PFSK-1 (cell line): ENCODE measurements around the gene MROH2B.
A peak's percentile ranks its signal among the peaks of the same experiment; 100 is the strongest.

Experiments used
- FOXP2 ChIP-seq: optimal IDR thresholded peaks from 2 replicates; pipeline ENCODE3; 2011; ENCODE audit warnings: borderline replicate concordance, control low read depth, inconsistent platforms; ENCODE audit not compliant: insufficient read depth; ENCODE audit errors: extremely low read length, extremely low read depth
- POLR2AphosphoS5 ChIP-seq: IDR thresholded peaks from 2 replicates; pipeline ENCODE4 v1.6.1; 2012; ENCODE audit warnings: low read depth, mild to moderate bottlenecking, control low read depth, low read length, moderate library complexity
- SIN3A ChIP-seq: IDR thresholded peaks from 2 replicates; pipeline ENCODE4 v1.6.1; 2012; ENCODE audit warnings: mild to moderate bottlenecking, low read length, moderate library complexity, borderline replicate concordance; ENCODE audit not compliant: insufficient read depth
- TAF1 ChIP-seq: IDR thresholded peaks from 2 replicates; pipeline ENCODE4 v1.6.1; 2012; ENCODE audit warnings: low read length, control low read depth, borderline replicate concordance; ENCODE audit not compliant: insufficient read depth
- TF ChIP-seq, protein P1 (sequence below), 2 experiments: IDR thresholded peaks; 2 replicates each; pipeline versions ENCODE4 v1.6.1 to v1.8.0; 2011 to 2012; ENCODE audit warnings: low read depth in 2 of 2, low read length in 2 of 2, control low read depth in 1 of 2, inconsistent platforms in 1 of 2, mild to moderate bottlenecking in 1 of 2, moderate library complexity in 1 of 2; ENCODE audit not compliant: insufficient read depth in 1 of 2

The MROH2B gene

DNA sequence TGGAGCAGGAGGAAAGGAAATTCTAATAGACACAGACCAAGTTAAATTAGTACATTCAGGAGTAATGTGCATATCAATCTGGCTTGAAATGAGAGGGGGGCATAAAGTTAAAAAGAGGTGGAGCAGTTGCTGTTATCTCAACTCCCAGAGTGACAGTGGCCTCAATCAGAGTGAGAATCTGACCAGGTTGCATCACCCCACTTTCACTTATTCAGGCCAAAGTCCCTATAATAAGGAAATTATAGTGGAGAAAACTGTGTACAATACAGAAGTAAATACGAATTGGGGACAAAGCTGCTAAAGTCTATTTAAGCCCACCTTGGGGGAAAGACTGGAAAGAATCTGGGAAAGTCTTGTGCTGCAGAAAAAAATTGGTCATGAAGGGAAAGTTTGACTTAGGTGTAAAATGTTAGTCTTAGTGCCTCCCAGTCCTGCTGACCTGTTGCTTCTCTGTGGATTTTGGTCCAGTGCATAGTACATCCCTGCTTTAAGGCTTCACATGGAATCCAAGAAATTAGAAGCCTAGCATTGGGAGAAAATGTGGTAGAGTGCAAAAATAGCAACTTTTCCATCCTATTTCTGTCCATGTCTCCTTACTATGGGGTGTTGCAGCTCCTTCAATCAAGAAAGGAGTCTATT is 27.9 kb downstream of the MROH2B start:
- TF ChIP-seq, protein P1, sequence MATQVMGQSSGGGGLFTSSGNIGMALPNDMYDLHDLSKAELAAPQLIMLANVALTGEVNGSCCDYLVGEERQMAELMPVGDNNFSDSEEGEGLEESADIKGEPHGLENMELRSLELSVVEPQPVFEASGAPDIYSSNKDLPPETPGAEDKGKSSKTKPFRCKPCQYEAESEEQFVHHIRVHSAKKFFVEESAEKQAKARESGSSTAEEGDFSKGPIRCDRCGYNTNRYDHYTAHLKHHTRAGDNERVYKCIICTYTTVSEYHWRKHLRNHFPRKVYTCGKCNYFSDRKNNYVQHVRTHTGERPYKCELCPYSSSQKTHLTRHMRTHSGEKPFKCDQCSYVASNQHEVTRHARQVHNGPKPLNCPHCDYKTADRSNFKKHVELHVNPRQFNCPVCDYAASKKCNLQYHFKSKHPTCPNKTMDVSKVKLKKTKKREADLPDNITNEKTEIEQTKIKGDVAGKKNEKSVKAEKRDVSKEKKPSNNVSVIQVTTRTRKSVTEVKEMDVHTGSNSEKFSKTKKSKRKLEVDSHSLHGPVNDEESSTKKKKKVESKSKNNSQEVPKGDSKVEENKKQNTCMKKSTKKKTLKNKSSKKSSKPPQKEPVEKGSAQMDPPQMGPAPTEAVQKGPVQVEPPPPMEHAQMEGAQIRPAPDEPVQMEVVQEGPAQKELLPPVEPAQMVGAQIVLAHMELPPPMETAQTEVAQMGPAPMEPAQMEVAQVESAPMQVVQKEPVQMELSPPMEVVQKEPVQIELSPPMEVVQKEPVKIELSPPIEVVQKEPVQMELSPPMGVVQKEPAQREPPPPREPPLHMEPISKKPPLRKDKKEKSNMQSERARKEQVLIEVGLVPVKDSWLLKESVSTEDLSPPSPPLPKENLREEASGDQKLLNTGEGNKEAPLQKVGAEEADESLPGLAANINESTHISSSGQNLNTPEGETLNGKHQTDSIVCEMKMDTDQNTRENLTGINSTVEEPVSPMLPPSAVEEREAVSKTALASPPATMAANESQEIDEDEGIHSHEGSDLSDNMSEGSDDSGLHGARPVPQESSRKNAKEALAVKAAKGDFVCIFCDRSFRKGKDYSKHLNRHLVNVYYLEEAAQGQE (IDR thresholded peaks at IDR 0.05; ENCODE audit: insufficient read depth in 1 of 2, low read depth in 2 of 2, low read length in 2 of 2), result no peak
- no peak for TF ChIP-seq TAF1

DNA sequence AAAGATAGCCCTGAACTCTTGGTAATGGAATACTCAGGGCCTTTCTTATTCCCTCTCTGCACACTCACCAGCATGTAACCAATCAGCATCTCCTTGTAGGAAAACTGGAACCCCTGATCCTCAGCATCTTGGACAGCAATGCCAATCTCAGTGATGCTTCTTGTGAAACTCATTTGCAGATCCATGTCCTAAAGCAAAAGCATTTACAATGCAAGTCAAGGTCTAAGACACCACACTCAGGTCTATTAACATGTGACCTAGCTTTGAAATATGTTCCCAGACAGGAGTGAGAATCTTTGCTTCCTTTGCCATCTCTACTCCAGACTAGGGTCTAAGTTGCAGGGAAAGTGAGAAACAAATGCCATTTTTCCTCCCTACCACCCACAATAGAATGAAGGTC is 38.2 kb downstream of the MROH2B start:
- no peak for TF ChIP-seq FOXP2
- TF ChIP-seq SIN3A, result no peak
- no peak for TF ChIP-seq TAF1
- TF ChIP-seq, protein P1 (IDR thresholded peaks at IDR 0.05; ENCODE audit: insufficient read depth in 1 of 2, low read depth in 2 of 2, low read length in 2 of 2), result no peak
- no peak for TF ChIP-seq POLR2AphosphoS5

DNA sequence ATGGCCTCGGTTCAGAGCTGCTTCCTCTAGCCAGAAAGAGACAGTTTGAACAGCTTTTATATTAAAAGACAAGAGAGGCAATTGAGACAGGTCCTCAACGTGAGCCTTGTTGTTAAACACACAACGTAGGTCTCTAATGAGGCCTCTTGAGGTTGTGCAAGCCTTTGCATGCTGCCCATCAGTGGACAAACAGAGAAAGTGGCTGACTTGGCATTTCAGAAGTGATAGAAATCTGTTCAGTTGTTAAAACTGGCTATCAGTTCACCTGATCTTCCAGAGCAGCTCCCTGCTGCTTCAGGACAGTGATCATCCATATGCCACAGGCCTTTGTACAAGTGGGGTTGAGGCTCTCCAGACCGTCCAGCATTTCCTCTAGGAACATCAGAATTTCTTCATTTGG is 58.8 kb downstream of the MROH2B start:
- TF ChIP-seq TAF1 (no peak), SIN3A (no peak), FOXP2 (no peak), POLR2AphosphoS5 (no peak)
- TF ChIP-seq, protein P1 (IDR thresholded peaks at IDR 0.05; ENCODE audit: insufficient read depth in 1 of 2, low read depth in 2 of 2, low read length in 2 of 2), result no peak

DNA sequence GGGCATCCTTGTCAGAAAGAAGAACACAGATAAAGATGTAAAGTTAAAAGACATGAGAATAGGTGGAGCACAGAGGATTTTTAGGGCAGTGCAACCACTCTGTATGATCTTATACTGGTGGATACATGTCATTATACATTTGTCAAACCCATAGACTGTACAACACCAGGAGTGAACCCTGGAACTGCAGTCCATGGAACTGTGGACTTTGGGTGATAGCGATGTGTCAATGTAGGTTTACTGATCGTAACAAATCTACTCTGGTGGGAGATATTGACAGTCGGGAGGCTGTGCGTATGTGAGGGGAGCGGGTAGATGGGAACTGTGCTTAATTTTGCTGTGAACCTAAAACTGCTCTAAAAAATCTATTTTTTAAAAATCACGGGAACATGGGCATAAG is 60.6 kb downstream of the MROH2B start:
- TF ChIP-seq, protein P1 (IDR thresholded peaks at IDR 0.05; ENCODE audit: insufficient read depth in 1 of 2, low read depth in 2 of 2, low read length in 2 of 2), result no peak
- no peak for TF ChIP-seq TAF1
- TF ChIP-seq POLR2AphosphoS5, result no peak
- no peak for TF ChIP-seq SIN3A
- TF ChIP-seq FOXP2, result no peak

DNA sequence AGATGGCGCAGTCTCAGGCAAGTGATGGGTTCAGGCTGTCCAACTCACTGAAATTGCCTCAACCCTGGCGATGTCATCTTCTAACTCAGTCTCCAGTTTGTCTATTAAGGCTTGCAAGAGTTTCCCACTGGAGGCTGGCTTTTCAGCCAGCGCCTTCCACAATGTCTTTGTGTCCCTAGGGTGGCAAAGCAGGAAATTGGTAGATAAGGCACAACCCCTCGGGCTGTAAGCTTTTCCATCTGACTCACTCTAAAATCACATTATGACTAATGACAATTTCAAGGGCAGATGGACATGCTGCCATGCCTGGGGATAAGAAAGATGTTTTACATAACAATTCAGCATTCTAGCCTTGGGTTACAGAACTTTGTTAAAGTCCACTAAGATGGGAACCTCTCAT is 61.9 kb downstream of the MROH2B start:
- TF ChIP-seq, protein P1 (IDR thresholded peaks at IDR 0.05; ENCODE audit: insufficient read depth in 1 of 2, low read depth in 2 of 2, low read length in 2 of 2), result 0 out of 4 replicates have a peak, but pooled peaks of 1 of the 2 experiments have one; percentile 16
- TF ChIP-seq FOXP2 (no peak), SIN3A (0 out of 2 replicates have a peak, but pooled peaks have one; percentile 17)
